Parathyroid adenoma (tissue), 2 donors: ENCODE data around the gene QRICH1.

ENCODE experiments used
- H2AFZ ChIP-seq: fragments of 300-600 bp; sonication (generic); one replicate; pipeline ENCODE4 v1.7.0; 2017; ENCODE audit warnings: antibody characterized with exemption, mild to moderate bottlenecking
- H3K27ac ChIP-seq: fragments of 300-600 bp; sonication (generic); one replicate; pipeline ENCODE4 v1.7.0; 2017
- H3K27me3 ChIP-seq: fragments of 300-600 bp; sonication (generic); one replicate; pipeline ENCODE4 v1.7.0; 2017; ENCODE audit warnings: low read length; ENCODE audit not compliant: control insufficient read depth, insufficient read depth
- H3K36me3 ChIP-seq: fragments of 300-600 bp; sonication (generic); one replicate; pipeline ENCODE4 v1.7.0; 2017; ENCODE audit warnings: low read length; ENCODE audit not compliant: control insufficient read depth, insufficient read depth
- H3K4me1 ChIP-seq: fragments of 300-600 bp; sonication (generic); one replicate; pipeline ENCODE4 v1.7.0; 2017; ENCODE audit warnings: control low read depth
- H3K4me2 ChIP-seq: fragments of 300-600 bp; sonication (generic); one replicate; pipeline ENCODE4 v1.7.0; 2017; ENCODE audit warnings: low read length
- H3K4me3 ChIP-seq: fragments of 300-600 bp; sonication (generic); one replicate; pipeline ENCODE4 v1.7.0; 2017; ENCODE audit warnings: low read depth, low read length
- H3K79me2 ChIP-seq: fragments of 300-600 bp; sonication (generic); one replicate; pipeline ENCODE4 v1.7.0; 2017; ENCODE audit warnings: control low read depth
- H3K9ac ChIP-seq: fragments of 300-600 bp; sonication (generic); one replicate; pipeline ENCODE4 v1.7.0; 2017; ENCODE audit warnings: mild to moderate bottlenecking
- H3K9me3 ChIP-seq: fragments of 300-600 bp; sonication (generic); one replicate; pipeline ENCODE4 v1.7.0; 2017; ENCODE audit warnings: low read length; ENCODE audit not compliant: control insufficient read depth
- TF ChIP-seq, protein P1 (sequence below): fragments of 300-600 bp; sonication (generic); IDR thresholded peaks from one replicate; pipeline ENCODE4 v1.7.0; 2017; ENCODE audit warnings: antibody characterized with exemption, mild to moderate bottlenecking
- donor health status: primary hyperparathyroidism.

QRICH1 gene

DNA sequence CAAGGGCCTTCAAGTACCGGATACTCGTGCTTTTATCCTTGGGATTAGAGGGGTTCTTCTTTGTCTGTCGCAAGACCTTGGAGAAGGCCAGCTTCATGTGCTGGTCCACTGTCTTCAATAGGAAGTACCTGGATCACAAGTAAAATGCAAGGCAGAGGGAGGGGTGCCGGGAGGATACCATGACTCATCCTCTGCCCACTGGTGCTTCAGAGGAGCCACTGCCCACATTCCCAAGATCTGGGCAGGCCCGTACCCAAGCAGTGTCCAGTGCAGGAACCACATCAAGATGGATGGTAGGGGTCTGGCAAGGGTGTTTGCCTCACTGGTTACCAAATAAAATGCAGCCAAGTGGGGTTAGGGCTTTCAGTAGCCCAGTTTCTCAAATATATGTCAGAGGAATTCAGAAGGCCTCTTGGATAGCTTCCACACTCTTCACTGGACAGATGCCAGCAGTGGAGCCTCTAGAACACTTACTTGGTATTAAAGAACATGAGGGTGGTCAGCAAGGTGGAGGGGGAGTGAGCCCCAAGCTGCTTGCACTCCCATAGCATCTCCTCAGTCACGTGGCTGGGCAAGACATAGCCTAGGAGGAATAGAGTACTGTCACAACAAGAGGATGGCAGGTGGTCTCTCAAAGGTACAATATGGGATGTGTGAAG, 61.1 kb downstream of the QRICH1 start:
- TF ChIP-seq, protein P1, sequence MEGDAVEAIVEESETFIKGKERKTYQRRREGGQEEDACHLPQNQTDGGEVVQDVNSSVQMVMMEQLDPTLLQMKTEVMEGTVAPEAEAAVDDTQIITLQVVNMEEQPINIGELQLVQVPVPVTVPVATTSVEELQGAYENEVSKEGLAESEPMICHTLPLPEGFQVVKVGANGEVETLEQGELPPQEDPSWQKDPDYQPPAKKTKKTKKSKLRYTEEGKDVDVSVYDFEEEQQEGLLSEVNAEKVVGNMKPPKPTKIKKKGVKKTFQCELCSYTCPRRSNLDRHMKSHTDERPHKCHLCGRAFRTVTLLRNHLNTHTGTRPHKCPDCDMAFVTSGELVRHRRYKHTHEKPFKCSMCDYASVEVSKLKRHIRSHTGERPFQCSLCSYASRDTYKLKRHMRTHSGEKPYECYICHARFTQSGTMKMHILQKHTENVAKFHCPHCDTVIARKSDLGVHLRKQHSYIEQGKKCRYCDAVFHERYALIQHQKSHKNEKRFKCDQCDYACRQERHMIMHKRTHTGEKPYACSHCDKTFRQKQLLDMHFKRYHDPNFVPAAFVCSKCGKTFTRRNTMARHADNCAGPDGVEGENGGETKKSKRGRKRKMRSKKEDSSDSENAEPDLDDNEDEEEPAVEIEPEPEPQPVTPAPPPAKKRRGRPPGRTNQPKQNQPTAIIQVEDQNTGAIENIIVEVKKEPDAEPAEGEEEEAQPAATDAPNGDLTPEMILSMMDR = no peak
- Histone ChIP-seq H2AFZ (no peak overlapping the region), H3K27ac (no peak overlapping the region), H3K9me3 (no peaks in the 10 kb centered on the region), H3K79me2 (peaks cover under 1% of the 10 kb centered on the region), H3K36me3 (no peaks in the 10 kb centered on the region), H3K27me3 (no peaks in the 10 kb centered on the region), H3K9ac (no peak overlapping the region), H3K4me3 (no peak overlapping the region), H3K4me2 (no peak overlapping the region), H3K4me1 (peaks cover 11% of the 10 kb centered on the region)

DNA sequence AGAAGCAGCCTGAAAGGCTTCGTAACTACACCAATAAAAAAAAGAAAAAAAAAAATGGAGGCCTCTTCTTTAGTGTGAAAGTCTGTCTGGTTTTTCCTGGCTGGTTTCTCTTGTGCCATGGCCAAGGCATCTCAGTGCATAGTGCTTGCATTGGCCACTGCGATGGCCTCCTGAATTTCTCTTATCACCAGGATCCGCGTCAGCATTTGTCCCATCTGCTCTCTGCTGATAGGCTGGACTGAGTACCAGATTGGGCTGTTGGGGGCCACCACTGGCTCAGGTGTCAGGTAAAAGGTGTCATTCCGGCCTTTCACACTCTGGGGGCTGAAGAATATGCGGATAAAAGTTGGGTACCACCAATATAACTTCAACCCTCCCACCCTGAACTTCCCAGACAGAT, 63.5 kb downstream of the QRICH1 start:
- Histone ChIP-seq H3K4me1 (peaks cover 11% of the 10 kb centered on the region), H3K4me2 (no peak overlapping the region), H3K36me3 (no peaks in the 10 kb centered on the region), H3K9ac (no peak overlapping the region), H3K27me3 (no peaks in the 10 kb centered on the region), H2AFZ (no peak overlapping the region), H3K79me2 (peaks cover 3% of the 10 kb centered on the region), H3K4me3 (no peak overlapping the region), H3K9me3 (no peaks in the 10 kb centered on the region), H3K27ac (no peak overlapping the region)
- TF ChIP-seq, protein P1 = no peak

DNA sequence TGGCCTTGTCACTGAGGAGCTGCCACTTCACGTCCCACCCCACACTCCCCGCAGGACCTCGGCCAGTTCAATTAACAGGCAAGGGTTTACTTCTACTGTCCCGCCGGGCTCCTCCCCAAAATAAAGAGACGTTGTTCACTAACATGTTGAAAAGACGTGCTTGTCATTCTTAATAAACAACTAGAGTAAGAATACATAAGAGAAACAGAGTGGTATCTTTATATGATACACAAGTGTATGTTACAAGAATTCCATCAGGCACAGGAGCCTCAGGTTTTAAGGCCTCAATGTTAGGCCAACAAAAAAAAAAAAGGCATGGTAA, 64.3 kb downstream of the QRICH1 start:
- TF ChIP-seq, protein P1 = no peak
- Histone ChIP-seq H3K79me2 (peaks cover 3% of the 10 kb centered on the region), H3K4me2 (peak overlapping the region; percentile 83), H3K27me3 (no peaks in the 10 kb centered on the region), H3K27ac (peak overlapping the region; percentile 89), H3K9me3 (no peaks in the 10 kb centered on the region), H2AFZ (peak overlapping the region; percentile 82), H3K4me3 (peak overlapping the region; percentile 78), H3K36me3 (no peaks in the 10 kb centered on the region), H3K9ac (no peak overlapping the region), H3K4me1 (peaks cover 11% of the 10 kb centered on the region)

DNA sequence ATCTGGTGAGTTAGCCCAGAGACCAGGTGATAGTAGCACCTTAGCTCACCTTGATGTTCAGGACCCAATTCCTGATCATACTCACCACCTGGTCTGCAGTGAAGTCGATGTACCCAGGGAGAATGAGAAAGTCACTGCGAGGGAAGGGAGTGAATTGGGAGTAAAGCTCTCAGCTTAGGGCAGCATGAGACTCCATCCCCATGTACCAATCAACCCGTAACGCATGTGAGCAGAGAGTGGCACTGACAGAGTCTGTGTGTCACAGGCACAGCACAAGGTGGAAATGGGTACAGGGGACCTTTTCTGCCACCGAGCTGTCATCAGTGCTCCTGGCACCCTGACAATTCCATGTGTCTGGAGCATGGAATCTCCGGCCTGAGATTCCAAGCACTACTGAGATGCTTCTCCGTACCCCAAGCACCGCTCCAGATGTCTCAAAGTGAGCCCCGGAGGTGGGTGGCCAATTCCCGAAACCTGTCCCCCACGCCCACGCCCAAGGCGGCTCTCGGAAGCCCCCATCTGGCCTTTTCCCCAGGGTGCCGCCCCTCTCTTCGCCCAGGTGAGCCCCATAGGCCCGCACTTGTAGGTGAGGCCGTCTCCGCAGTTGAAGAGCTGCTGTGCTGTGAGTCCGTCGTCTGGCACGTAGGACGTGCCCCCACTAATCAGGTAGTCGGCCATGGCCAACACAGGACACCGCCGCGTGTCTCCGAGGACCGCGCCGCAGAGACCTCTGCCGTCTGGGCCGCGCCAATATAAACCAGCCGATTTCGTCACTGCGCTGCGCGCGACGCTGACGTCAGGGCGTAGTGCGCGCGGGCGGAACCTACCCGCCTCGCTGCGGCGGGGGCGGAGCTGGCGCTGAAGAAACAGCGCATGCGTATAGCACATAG, 65.0 kb downstream of the QRICH1 start, which contains the start of gene IMPDH2:
TSS of gene IMPDH2 (minus strand) at position 726 of the 890 bp plus-strand sequence. CDS start at position 678, 48 bp downstream.
- Histone ChIP-seq H2AFZ (peak within 1 kb of the TSS; percentile 82), H3K4me3 (peak within 1 kb of the TSS; percentile 78), H3K27me3 (no peaks in the 10 kb centered on the region), H3K9me3 (no peaks in the 10 kb centered on the region), H3K36me3 (no peaks in the 10 kb centered on the region), H3K9ac (peak within 1 kb of the TSS; percentile 68), H3K79me2 (peaks cover 3% of the 10 kb centered on the region), H3K4me1 (peaks cover 11% of the 10 kb centered on the region), H3K27ac (peak within 1 kb of the TSS; percentile 89), H3K4me2 (peak within 1 kb of the TSS; percentile 83)
- TF ChIP-seq, protein P1 = peak; percentile 27
